ENCODE results near the gene FAM177B.

FAM177B gene

DNA sequence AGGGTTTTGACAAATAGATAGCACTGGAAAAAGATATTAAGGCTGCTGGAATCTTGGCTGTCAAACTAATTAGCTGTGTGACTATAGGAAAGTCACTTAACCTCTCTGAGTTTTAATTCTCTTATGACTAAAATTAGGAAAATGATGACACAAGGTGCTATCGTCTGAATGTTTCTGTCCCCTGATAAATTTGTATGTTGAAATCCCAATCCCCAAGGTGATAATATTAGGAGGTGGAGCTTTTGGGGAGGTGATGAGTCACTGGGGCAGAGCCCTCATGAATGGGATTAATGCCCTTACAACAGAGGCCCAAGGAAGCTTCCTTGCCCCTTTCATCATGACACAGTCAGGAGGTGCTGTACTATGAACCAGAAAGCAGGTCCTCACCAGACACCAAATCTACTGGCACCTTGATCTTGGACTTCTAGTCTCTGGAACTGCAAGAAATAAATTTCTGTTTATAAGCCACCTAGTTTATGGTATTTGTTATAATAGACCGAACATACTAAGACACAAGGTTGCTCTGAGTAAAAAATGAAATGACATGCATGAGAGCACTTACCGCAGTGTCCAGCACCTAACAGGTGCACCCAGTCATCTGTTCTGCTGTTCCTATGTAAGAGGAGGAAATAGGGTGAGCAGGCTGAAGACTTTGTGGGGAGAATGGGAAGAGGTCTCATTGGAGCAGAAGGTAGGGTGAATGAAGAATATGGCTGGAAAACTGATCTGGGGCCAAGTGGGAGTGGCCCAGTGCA lies 51.6 kb downstream of the FAM177B start:
- no peak for DNase-seq

DNA sequence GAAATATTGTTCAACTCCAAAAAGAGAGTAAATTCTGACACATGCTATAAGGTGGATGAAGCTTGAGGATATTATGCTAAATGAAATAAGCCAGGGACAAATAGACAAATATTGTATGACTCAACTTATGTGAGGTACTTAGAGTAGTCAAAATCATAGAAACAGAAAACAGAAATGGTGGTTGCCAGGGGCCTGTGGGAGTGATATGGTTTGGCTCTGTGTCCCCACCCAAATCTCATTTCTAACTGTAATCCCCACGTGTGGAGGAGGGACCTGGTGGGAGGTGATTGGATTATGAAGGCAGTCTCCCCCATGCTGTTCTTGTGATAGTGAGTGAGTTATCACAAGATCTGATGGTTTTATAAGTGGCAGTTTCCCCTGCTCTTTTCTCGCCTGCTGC lies 53.1 kb downstream of the FAM177B start:
- DNase-seq: no peak

DNA sequence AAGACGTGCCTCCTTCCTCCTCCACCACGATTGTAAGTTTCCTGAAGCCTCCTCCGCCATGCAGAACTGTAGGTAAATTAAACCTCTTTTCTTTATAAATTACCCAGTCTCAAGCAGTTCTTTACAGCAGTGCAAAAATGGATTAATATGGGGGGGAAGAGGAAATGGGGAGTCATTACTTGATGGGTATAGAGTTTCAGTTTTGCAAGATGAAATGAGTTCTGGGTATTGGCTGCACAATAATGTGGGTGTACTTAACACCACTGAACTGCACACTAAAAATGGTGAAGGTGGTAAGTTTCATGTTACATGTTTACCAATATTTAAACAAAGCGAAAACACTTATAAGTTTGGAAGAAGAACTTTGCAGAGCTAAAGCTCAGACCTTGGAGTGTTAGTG lies 53.5 kb downstream of the FAM177B start:
- no peak for DNase-seq

DNA sequence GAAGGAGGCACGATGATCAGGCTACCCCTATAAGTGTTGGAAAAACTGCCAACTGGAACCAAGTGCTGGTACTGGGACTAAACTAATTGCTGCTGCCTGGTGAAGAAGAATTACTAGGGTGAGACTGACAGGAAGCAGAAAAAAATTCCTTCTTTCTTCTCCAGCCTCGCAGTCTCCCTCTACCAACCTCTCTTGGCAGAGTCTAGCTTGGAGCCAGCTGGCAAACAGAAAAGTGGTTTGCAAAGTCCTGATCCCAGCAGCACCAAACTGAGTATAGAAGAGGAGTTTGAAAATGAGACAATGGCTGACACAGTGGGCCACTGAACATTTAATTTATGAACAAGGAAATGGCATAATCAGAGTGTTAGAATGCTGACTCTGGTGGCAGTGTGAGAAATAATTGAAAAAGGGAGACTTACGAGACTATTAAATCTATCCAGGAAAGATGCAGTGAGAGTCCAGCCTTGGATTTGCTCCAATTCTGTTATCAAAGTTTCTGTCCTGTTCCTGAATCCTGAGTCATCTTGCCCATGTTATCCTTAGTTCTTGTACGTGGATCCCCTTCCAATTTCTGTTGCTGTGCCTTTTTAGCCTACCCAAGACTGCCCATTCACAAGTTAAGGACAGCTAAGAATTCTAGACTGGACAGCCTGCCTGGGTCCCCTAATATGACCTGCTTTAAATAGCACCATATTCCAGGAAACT lies 54.2 kb downstream of the FAM177B start:
- DNase-seq: no peak

DNA sequence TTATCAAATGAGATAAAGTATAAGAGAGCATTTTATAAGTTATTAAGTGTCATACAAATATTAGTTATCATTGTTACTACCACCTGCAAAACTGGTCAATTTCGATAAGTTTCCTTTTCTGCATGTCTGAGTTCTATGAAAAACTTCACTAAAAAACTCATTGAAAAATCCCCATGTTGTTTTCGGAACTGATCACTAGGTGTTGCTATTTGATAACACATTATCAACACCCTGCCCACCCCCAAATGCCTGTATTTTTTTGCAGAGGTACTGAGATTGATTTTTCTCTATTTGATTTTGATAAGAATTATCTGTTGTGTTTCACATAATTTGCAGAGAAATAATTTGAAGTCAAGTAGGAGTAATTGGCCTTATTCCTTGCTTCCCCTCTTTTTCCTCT lies 55.7 kb downstream of the FAM177B start:
- DNase-seq: no peak

DNA sequence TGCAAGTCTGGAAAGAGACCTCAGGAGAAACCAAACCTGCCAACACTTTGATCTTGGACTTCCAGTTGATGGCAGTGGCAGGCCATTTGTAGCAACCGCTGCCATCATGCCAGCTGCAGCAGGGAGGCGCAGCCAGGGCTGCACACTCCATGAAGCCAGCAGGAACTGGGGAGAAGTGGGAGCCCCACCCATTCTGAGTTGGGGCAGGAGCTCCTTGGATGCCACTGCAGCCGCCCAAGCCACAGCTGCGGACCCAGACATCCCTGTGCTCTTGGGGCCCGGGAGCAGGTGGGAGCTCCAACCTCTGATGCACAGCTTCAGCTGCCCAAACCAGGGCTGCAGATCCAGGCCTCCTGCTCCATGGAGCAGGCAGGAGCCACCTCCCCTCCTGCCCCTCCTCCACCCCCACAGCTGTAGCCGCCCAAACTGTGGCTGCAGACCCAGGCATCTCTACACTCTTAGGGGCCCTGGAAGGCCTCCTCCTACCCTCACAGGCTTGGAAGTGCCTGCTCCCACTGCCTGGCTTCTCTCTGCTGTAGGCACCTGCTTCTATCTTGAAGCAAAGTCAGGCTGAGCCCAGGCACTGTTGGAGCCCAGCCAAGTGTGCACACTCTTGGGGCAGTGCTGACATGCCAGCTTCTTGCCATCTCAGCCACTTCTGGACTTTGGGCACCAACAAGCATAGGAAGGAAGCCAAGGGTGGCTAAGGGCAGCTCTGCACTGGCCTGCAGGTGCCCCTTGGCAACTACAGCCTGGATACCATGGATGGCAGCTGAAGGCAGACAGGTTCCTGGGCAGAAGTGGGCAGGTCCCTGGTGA lies 57.9 kb downstream of the FAM177B start:
- DNase-seq: no peak

DNA sequence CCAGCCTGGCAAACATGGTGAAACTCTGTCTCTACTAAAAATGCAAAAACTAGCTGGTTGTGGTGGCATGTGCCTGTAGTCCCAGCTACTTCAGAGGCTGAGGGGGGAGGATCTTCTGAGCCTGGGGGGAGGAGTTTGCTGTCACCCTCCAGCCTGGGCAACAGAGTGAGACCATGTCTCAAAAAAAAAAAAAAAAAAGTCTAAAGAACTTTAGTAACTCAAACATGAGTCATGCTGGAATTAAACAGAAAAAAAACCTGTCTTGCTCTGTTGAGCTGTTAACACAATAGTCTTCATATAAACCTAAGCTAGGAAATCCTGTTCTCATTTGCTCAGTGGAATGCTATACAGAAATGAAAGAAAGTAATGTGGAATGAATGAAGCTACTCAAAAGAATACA lies 61.1 kb downstream of the FAM177B start:
- DNase-seq: no peak

DNA sequence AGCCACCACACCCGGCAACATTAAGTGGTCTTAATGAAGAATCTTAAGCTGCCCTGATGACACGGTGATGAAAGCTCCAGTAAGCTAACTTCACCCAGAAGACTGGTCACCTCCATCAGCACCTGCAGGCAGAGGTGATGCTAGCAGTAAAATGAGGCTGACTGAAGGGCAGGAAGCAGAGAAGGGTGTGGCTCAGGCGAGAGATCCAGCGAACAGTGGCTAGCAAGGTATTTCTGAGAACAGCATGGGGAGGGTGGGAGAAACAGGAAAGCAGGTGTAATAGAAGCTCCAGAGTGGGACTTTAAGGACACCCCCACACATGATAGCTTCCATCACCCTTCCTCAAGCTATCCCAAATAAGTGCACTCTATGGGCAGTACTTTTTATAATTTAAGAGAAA lies 62.0 kb downstream of the FAM177B start:
- no peak for DNase-seq

All from NCI-H2171 (cell line).